GM19467 (cell line): ENCODE data around the gene TFB2M.
"Not testable (repeated sequence)": the region's sequence is repeated elsewhere in the genome, so short reads cannot be mapped to it uniquely, and the experiment has no call there.

Experiments used
- ATAC-seq: cut with Tn5 transposase; IDR thresholded peaks from one replicate; pipeline ENCODE4 v1.9.1; 2021; ENCODE audit warnings: mild to moderate bottlenecking, moderate library complexity; ENCODE audit not compliant: unreplicated experiment

TFB2M gene

DNA sequence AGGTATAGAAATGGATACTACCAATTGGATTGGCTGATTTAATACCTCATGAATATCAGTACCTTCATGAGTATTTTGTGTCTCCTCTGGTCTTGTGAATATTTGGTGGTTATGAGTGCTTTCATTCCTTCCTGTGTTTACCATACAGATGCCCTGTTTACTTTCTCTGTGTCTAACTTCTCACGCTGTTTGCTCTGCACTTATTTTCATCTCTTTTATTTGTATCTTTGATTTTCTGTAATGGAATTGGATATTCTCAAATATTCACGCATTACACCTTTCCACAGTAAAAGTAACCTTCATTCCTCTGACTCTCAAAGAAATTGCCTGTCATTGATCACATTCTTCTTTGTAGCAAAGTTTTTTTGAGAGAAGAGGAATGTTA is 17.0 kb upstream of the TFB2M start:
- no peak for ATAC-seq

DNA sequence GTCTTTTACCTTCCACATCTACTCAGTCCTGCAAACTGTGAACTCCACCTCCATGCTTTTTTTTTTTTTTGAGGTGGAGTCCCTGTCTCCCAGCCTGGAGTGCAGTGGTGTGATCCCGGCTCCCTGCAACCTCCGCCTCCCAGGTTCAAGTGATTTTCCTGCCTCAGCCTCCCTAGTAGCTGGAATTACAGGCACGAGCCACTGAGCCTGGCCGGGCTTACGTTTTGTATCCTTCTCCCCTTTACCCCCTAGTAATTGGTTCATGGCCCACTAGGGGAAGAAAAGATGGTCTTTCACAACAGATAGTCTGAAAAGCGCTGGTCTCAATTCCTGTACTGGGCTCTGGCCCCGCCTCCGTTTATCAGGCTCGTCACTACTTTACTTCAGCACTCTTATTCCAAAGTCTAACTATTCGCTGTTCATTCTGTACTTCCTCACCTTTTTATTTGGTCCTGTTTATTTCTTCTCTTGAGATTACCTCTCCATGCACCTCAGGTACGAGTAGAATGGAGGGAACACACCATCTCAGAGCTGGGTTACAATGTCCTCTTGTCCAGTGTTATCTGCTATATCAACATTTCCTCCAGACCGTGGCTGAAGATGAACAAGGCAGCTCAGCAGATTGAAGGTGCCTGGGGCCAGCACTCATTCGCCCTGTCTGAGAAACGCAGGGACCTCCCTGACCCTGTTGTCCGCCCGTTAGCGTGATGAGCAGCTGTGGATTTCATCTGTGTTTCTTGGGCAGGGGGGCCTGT is 16.4 kb upstream of the TFB2M start:
- no peak for ATAC-seq

GRCh38 chr1:246580497-246581370 is 14.7 kb upstream of the TFB2M start:
- no peak for ATAC-seq

- ATAC-seq, result peak; percentile 68
Measured at GRCh38 chr1:246579818-246580217, 13.8 kb upstream of the TFB2M start.

DNA sequence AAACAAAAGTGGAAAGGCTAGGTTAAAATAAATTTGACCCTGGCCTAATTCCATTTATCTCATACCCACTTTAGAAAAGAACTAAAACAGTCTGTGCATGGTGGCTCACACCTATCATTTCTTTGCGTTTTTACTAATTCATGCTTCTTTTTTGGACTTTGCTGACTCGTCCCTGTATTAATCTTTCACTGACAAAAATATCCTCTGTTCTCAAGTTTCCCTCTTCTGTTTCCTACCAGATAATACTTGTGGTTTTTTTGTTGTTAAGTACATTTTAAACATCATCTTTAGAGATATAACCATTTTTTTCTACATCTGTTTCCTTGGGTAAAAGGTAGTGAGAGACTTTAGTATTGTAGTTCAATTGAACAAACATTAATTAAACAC is 11.7 kb upstream of the TFB2M start:
- no peak for ATAC-seq

GRCh38 chr1:246577082-246577719 is 11.1 kb upstream of the TFB2M start:
- no peak for ATAC-seq

GRCh38 chr1:246576709-246577032 is 10.6 kb upstream of the TFB2M start:
- no peak for ATAC-seq

DNA sequence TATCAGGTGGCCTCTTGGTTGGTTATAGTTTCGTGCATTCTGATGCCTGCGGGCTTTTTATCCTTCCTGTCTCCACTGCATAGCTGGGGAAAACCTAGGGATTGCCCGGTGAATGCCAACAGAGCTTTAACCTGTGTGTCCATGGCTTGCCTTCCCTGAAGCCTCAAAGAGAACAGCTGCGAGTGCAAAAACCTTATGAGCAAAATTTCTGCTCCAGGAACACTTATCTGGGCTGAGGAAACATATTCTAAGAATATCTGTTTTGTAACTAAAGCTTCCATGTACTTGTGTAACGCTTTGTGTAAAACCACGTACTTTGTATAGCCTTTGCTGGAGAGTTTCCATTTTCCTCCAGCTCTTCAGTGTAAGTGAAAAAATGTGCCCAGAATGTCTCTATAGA is 7.4 kb upstream of the TFB2M start:
- ATAC-seq, result no peak

DNA sequence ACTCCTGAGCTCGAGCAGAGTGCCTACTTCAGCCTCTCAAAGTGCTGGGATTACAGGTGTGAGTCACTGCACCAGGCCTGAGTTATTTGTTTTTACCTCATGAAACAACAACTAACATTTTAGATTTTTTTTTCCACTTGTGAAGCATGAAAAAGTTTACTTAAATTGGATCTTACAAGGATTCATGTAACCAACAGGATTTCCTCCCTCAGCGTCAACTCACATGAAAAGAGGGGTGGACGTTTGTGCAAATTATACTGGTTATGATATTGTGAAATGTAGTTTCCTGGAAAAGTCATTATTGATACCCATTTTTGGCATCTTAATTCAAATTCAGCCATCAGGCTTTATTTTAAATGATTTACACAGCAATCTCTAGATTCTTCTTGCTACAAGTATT is 6.7 kb upstream of the TFB2M start:
- no peak for ATAC-seq

DNA sequence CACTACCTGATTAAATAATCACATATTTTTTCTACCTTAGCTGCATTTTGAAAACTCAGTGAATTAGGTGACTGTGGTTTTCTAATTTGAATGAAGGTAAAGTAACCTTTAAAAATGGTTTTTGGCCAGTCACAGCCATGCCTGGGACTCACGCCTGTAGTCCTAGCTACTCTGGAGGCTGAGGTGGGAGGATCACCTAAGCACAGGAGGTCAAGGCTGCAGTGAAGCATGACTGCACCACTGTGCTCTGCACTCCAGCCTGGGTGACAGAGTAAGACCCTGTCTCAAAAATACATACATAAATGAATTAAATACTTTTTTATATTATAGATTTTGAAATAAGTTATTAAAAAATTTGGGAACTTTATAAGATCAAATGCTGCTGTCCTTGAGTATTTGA is 5.9 kb upstream of the TFB2M start:
- ATAC-seq, result no peak

- ATAC-seq, result not testable (repeated sequence)
Measured at GRCh38 chr1:246571309-246571708, 5.2 kb upstream of the TFB2M start.

GRCh38 chr1:246569248-246570238 is 3.5 kb upstream of the TFB2M start:
- ATAC-seq, result no peak

- ATAC-seq, result no peak
Measured at GRCh38 chr1:246567646-246568235, 1.7 kb upstream of the TFB2M start.

DNA sequence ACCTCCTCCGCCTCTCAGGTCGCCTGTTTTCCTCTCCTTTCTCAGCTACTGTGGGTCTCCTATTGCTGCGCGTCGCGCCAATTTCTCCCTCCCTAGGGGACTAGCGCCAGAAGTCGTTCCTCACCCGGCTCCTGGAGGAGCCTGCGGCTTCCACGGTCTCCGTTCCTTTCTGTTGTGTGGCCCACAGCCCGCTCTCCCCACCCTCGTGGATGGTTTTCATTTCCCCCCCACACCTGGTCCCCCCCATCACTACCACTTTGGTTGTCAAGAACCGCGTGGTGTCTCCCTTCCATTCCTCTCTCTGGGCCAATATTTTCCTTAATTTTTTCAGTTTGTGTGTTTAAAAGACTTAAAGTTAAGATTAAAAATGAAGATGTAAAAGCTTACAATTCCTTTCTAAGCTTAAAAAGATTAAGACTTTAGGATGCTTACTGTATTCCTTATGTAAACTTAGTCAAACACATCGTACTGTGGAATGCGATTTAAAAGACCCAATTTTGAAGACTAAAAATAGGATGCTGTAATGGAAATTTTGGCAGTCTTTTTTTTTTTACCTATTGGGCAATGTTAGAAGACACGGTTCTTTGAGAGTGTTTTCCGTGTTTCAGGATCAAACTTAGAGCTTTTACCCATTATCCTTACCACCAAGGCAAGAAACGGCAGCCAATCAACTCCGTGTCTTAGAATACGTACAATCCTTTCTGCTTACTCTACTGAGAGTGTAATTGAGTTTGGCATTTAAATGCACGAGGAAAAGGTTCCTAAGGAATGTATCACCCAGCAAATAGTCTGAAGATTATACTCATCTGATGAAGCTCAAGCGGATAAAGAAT is 968 bp upstream of the TFB2M start:
- peak; percentile 12 for ATAC-seq

GRCh38 chr1:246565751-246566127 is 322 bp downstream of the TFB2M start:
- no peak for ATAC-seq

GRCh38 chr1:246564839-246565750 is 966 bp downstream of the TFB2M start:
- no peak for ATAC-seq

DNA sequence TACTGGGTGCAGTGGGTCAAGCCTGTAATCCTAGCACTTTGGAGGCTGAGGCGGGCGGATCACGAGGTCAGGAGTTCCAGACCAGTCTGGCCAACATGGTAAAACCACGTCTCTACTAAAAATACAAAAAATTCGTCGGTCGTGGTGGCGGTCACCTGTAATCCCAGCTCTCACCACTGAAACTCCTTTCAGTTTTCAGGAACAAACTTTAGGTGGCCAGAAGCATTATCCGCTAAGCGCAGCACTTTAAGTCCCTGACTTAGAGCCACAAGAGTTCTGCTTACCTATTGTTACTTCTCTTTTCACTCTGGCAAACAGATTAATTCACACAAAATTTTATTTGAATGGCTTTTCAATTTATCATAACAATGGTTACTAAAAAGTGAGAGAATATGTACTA is 5.2 kb downstream of the TFB2M start:
- not testable (repeated sequence) for ATAC-seq

- no peak for ATAC-seq
Measured at GRCh38 chr1:246559310-246559709, 6.8 kb downstream of the TFB2M start.
